IPS-15b (cell line): ENCODE results near the gene NKIRAS1.
"Not testable (repeated sequence)": the region's sequence is repeated elsewhere in the genome, so short reads cannot be mapped to it uniquely, and the experiment has no call there.

Experiments
- H3K27me3 ChIP-seq: one replicate; pipeline ENCODE4 v1.6.1; 2013; ENCODE audit warnings: low read length; ENCODE audit not compliant: control insufficient read depth, insufficient read depth
- H3K36me3 ChIP-seq: one replicate; pipeline ENCODE4 v1.6.1; 2013; ENCODE audit warnings: low read length; ENCODE audit not compliant: control insufficient read depth, insufficient read depth
- H3K4me1 ChIP-seq: one replicate; pipeline ENCODE4 v1.6.1; 2013; ENCODE audit warnings: mild to moderate bottlenecking, low read length; ENCODE audit not compliant: control insufficient read depth, insufficient read depth
- H3K4me3 ChIP-seq: one replicate; pipeline ENCODE4 v1.5.1; 2013; ENCODE audit warnings: low read depth, low read length
- H3K9ac ChIP-seq: one replicate; pipeline ENCODE4 v1.6.1; 2013; ENCODE audit warnings: low read depth, mild to moderate bottlenecking, low read length
- H3K9me3 ChIP-seq: one replicate; pipeline ENCODE4 v1.6.1; 2013; ENCODE audit warnings: mild to moderate bottlenecking, low read length; ENCODE audit not compliant: control insufficient read depth, insufficient read depth

NKIRAS1 gene

DNA sequence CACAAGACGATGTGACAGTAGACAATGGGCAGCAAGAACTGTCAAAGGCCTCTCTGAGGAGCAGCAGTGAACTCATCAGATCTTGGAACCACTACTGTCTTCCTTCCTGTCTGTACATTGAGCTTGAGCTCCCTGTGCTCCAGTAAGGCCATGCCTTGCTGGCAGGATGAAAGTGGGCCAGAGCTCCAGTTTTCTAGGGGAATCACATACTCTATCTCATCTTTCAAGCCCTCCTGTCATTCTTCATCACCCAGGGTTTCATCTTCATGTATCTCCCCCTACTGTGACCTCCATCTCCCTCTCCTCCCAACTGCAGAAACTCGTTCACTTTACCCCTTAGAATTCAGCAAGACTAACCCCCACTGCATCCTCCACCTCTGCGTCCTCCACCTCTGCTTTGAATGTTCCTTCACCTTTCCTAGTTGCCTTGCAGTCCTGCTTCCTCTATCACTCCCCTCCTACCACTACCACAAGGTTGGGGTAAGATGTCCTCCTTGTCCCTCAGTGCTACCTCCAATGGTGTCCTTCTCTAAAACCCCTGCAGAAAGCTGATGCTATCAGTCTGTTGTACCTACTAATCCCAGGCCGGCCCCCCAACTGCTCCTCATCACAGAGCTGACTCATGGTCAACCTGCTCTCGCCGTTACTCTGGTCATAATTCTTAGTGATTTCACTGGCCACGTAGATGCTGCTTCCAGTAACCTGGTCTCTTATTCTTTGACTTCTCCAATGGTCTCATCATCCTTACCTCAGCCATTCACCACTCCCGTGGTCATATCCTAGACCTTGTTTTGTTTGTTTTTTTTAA is 22.3 kb downstream of the NKIRAS1 start:
- Histone ChIP-seq H3K27me3 (no peaks in the 10 kb centered on the region), H3K9ac (no peak overlapping the region), H3K4me3 (no peak overlapping the region), H3K36me3 (peaks cover 10% of the 10 kb centered on the region), H3K4me1 (peaks cover 7% of the 10 kb centered on the region), H3K9me3 (no peaks in the 10 kb centered on the region)

DNA sequence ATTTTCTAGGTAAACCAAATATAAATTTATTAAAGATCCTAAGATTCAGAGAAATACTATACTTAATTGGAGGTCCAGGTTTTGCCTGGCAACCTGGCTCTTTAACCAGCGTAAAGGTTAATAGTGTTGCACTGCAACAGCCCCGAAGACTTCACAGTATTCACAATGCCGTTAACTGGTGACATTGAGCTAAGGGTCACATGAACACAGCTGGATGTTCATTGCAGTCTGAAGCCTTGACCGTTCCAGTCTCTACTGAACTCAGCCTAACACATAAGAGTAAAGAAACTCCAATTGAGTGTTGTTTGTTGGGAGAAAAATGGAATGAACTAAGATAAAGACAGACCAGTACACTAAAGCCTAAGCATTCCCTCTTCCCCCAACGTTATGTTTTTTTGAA is 26.8 kb downstream of the NKIRAS1 start:
- Histone ChIP-seq H3K4me1 (peaks cover 7% of the 10 kb centered on the region), H3K4me3 (no peak overlapping the region), H3K9me3 (no peaks in the 10 kb centered on the region), H3K27me3 (no peaks in the 10 kb centered on the region), H3K9ac (no peak overlapping the region), H3K36me3 (no peaks in the 10 kb centered on the region)

DNA sequence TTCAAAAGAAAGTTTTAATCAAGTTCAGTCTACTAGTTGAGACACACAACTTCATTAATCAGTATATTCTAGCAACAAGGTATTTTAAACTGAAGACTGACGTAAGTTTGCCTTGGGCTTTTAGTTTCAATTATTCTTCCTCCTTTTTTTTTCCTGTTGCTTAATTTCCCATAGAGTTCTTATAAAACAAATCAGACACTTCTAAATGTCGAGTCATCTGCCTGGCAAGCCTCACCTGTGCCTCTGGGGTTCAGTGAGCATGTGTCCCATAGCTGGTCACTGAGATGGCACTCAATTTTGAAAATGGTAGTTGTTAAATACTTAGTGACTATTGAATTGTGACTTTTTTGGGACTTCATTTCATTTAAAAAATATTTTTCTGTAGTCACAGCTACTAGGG is 27.4 kb downstream of the NKIRAS1 start:
- Histone ChIP-seq H3K27me3 (no peaks in the 10 kb centered on the region), H3K4me1 (peaks cover 7% of the 10 kb centered on the region), H3K4me3 (no peak overlapping the region), H3K36me3 (no peaks in the 10 kb centered on the region), H3K9ac (no peak overlapping the region), H3K9me3 (no peaks in the 10 kb centered on the region)

DNA sequence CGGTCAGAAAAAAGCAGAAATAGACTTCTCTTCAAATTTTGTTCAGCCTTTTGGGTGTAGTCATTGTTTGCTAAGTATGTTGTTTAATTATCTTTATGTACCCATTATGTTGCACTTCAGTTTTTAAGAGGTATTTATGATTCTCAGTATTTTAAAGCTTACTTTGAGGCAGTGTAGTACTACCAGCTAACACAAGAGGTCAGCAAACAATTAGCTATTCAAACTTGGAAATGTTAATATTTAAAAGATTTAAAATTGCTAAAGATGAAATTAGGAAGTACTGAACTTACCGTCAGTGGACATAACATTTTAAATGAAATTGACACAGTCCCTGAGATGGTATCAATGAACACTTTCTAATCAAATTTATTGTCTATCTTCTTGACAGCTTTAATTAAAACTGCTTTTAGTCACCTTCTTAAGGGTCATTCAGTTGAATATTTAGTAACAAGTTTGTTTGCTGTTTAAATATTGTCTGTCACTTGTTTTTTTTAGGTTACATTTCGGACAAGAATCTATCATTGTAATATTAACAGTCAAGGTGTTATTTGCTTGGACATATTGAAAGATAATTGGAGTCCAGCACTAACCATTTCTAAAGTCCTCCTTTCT is 28.1 kb downstream of the NKIRAS1 start:
- H3K9me3 ChIP-seq = no peaks in the 10 kb centered on the region
- peaks cover 7% of the 10 kb centered on the region for H3K4me1 ChIP-seq
- H3K36me3 ChIP-seq = no peaks in the 10 kb centered on the region
- H3K27me3 ChIP-seq = no peaks in the 10 kb centered on the region
- H3K9ac ChIP-seq = no peak overlapping the region
- H3K4me3 ChIP-seq = no peak overlapping the region

DNA sequence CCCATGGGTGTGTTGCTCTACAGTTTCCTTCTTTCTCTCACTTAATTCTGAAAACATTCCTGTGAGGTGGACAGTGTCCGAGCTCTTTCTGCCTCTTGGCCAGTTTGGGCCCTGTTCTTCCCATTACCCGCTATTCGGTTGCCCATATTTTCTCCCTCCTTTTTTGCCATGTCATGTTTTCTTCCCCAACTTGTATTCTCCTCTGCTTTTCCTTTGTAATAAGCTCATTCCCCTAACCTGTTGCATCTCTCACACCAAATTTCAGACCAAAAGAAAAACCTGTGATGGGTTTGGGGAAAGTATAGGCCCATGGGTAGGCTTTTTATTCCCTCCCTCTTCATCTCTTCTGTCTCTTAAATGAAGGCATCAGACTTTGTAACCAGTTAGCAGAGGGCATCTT is 30.5 kb downstream of the NKIRAS1 start:
- H3K9ac ChIP-seq = no peak overlapping the region
- no peaks in the 10 kb centered on the region for H3K4me1 ChIP-seq
- no peaks in the 10 kb centered on the region for H3K27me3 ChIP-seq
- H3K4me3 ChIP-seq = no peak overlapping the region
- H3K9me3 ChIP-seq = no peaks in the 10 kb centered on the region
- no peaks in the 10 kb centered on the region for H3K36me3 ChIP-seq

DNA sequence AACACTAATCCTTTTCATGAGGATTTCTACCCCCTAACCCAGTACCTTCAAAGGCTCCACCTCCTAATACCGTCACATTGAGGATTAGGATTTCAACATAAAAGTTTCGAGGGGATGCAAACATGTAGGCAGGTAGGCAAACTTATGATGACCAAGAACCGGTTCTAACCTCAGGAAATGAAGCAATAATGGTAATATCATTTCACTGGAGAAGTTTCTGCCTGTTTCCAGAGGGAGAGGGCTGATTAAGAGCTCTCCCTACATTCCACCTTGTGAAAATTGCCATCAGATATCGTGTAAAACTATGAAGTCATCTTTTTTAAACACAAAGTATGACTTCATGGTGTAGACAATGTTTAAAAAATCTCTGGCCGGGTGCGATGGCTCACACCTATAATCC is 31.6 kb downstream of the NKIRAS1 start:
- no peaks in the 10 kb centered on the region for H3K4me1 ChIP-seq
- no peaks in the 10 kb centered on the region for H3K27me3 ChIP-seq
- no peak overlapping the region for H3K4me3 ChIP-seq
- no peak overlapping the region for H3K9ac ChIP-seq
- H3K36me3 ChIP-seq = no peaks in the 10 kb centered on the region
- H3K9me3 ChIP-seq = no peaks in the 10 kb centered on the region

DNA sequence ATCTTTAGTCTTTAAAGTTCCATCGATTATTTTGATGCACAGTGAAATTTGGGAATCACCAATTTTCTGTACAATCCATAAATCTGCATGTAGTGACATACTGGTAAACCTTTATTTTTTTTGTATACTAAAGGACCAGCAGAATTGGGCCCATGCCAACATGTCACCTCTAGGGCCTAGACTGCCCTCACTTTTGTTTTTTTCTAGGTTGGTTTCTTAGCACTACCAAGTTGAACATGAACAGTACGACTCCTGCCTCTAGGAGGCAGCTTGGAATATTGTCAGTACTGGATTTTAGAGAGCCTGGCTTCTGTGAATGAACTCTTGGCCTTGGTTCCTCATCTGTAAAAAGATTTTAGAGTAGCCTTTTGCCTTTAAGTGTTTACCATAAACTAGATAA is 32.3 kb downstream of the NKIRAS1 start:
- H3K36me3 ChIP-seq = no peaks in the 10 kb centered on the region
- H3K9me3 ChIP-seq = no peaks in the 10 kb centered on the region
- H3K9ac ChIP-seq = no peak overlapping the region
- no peaks in the 10 kb centered on the region for H3K27me3 ChIP-seq
- no peak overlapping the region for H3K4me3 ChIP-seq
- no peaks in the 10 kb centered on the region for H3K4me1 ChIP-seq

DNA sequence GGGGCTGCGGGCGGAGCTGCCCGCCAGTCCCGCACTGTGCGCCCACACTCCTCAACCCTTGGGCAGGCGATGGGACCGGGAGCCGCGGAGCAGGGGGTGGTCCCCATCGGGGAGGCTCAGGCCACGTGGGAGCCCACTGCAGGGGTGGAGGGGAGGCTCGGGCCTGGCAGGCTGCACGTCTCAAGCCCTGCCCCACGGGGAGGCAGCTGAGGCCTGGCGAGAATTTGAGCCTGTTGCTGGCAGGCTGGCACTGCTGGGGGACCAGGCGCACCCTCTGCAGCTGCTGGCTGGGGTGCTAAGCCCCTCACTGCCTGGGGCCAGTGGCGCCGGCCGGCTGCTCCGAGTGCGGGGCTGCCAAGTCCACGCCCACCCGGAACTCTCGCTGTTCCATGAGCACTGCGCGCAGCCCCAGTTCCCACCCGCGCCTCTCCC is 34.3 kb downstream of the NKIRAS1 start:
- H3K9ac ChIP-seq = no peak overlapping the region
- H3K4me3 ChIP-seq = no peak overlapping the region
- H3K27me3 ChIP-seq = no peaks in the 10 kb centered on the region
- H3K9me3 ChIP-seq = peaks cover 4% of the 10 kb centered on the region
- H3K36me3 ChIP-seq = no peaks in the 10 kb centered on the region
- H3K4me1 ChIP-seq = no peaks in the 10 kb centered on the region

DNA sequence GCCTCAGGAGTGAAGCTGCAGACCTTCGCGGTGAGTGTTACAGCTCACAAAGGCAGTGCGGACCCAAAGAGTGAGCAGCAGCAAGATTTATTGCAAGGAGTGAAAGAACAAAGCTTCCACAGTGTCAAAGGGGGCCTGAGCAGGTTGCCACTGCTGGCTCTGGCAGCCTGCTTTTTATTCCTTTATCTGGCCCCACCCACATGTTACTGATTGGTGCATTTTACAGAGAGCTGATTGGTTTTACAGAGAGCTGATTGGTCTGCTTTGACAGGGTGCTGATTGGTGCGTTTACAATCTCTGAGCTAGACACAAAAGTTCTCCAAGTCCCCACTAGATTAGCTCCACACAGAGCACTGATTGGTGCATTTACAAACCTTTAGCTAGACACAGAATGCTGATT is 34.8 kb downstream of the NKIRAS1 start:
- not testable (repeated sequence) for H3K27me3 ChIP-seq, H3K4me1 ChIP-seq, H3K9ac ChIP-seq, H3K4me3 ChIP-seq, H3K9me3 ChIP-seq, H3K36me3 ChIP-seq

DNA sequence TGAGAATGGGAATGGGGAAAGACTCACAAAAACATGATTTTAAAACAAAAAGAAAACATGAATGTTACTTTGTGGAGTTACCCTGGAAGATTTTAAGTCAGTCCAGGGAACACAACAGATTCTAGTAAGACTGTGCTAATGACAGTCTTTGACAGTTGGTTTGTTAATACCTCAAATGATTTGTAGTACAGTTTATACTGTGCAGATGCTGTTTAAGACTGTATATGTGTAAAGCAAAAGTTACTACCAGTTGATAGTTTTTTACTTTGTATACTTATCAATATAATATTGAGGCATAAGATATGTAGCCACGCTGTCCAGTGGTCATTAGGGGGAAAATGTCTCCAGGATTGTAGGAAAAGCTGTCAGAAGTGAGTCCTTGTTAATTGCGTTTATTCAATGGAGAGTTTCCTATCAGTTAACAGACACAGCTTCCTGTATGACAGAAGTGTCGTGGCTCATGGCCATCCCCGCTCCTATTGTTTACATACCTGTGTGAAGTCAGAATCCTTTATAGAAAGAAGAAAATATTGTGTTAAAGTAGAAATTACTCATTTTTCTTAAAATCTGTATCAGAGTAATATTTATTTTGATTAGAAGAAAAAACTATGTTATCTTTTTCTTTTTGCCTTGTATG is 36.0 kb downstream of the NKIRAS1 start:
- Histone ChIP-seq H3K9ac (no peak overlapping the region), H3K9me3 (peaks cover 4% of the 10 kb centered on the region), H3K4me1 (no peaks in the 10 kb centered on the region), H3K4me3 (no peak overlapping the region), H3K27me3 (no peaks in the 10 kb centered on the region), H3K36me3 (no peaks in the 10 kb centered on the region)

DNA sequence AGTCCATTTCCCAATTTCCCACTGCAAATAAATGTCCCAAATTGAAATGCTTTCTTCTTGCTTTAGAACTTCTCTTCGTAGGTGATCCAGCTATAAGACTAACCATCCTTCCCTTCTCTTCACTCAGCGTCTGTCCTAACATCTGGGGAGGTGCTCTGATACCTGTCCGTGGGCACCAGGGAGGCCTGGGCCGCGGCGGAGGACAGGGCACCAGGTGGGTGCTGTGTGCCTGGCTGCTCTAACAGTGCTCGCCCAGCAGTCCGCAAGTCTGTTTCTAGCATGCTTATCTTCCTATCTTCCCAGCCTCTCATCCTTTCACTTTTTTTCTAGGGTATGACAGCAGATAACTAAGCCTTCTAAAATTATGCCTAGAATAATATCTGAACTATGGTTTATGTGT is 37.3 kb downstream of the NKIRAS1 start:
- Histone ChIP-seq H3K9ac (no peak overlapping the region), H3K27me3 (no peaks in the 10 kb centered on the region), H3K9me3 (peaks cover 4% of the 10 kb centered on the region), H3K4me1 (no peaks in the 10 kb centered on the region), H3K36me3 (no peaks in the 10 kb centered on the region), H3K4me3 (no peak overlapping the region)
